A549 (cell line): ENCODE data around the gene UNC5CL.
"Not testable (repeated sequence)": the region's sequence is repeated elsewhere in the genome, so short reads cannot be mapped to it uniquely, and the experiment has no call there.

Experiments
- CEBPB ChIP-seq, 2 experiments: fragments of >200 bp in 1 of 2; sonication (Bioruptor Twin) in 1 of 2; formaldehyde crosslinking in 1 of 2; IDR thresholded peaks; 2 replicates each; pipeline ENCODE4 v1.6.1; 2012 to 2016
- CTCF ChIP-seq: fragments of >200 bp; sonication (Bioruptor Twin); formaldehyde crosslinking; IDR thresholded peaks from 3 replicates; pipeline ENCODE4 v1.5.1; 2016
- EP300 ChIP-seq, 2 experiments: fragments of >200 bp; sonication (Bioruptor Twin); formaldehyde crosslinking; IDR thresholded peaks; 2 replicates in 1 of 2; 3 replicates in 1 of 2; pipeline ENCODE4 v1.6.1; 2016 to 2017
- HDAC2 ChIP-seq: fragments of 200-600 bp; sonication (generic); IDR thresholded peaks from 2 replicates; pipeline ENCODE4 v1.6.1; 2016
- JUN ChIP-seq, 2 experiments: fragments of >200 bp; sonication (Bioruptor Twin); formaldehyde crosslinking; IDR thresholded peaks; 2 replicates in 1 of 2; 3 replicates in 1 of 2; pipeline ENCODE4 v1.6.1; 2016 to 2017
- JUNB ChIP-seq: fragments of >200 bp; sonication (Bioruptor Twin); formaldehyde crosslinking; IDR thresholded peaks from 2 replicates; pipeline ENCODE4 v1.6.1; 2016
- KDM5A ChIP-seq: fragments of 200-600 bp; sonication (generic); IDR thresholded peaks from 2 replicates; pipeline ENCODE4 v1.6.1; 2016; ENCODE audit warnings: antibody characterized with exemption, mild to moderate bottlenecking
- MAX ChIP-seq: IDR thresholded peaks from 2 replicates; pipeline ENCODE4 v1.6.1; 2012
- MAZ ChIP-seq: fragments of 150-350 bp; IDR thresholded peaks from 2 replicates; pipeline ENCODE4 v1.6.1; 2014; ENCODE audit warnings: antibody characterized with exemption, low read depth, low read length, borderline replicate concordance
- MYC ChIP-seq: IDR thresholded peaks from 2 replicates; pipeline ENCODE4 v1.6.1; 2012; ENCODE audit warnings: mild to moderate bottlenecking, inconsistent platforms, low read length, improper control_type of control experiment, borderline replicate concordance
- PBX3 ChIP-seq: IDR thresholded peaks from 2 replicates; pipeline ENCODE4 v1.6.1; 2012
- POLR2A ChIP-seq: IDR thresholded peaks from 2 replicates; pipeline ENCODE4 v1.6.1; 2012; ENCODE audit warnings: mild to moderate bottlenecking, low read length
- RAD21 ChIP-seq, 2 experiments: fragments of >200 bp in 1 of 2; sonication (Bioruptor Twin) in 1 of 2; formaldehyde crosslinking in 1 of 2; IDR thresholded peaks in 1 of 2; conservative IDR thresholded peaks in 1 of 2; 2 replicates in 1 of 2; 3 replicates in 1 of 2; pipeline ENCODE4 v1.6.1; 2012 to 2018; ENCODE audit warnings: inconsistent platforms in 1 of 2
- SMC3 ChIP-seq: fragments of >200 bp; sonication (Bioruptor Twin); formaldehyde crosslinking; IDR thresholded peaks from 3 replicates; pipeline ENCODE4 v1.6.1; 2018; ENCODE audit warnings: inconsistent platforms

- not testable (repeated sequence) for TF ChIP-seq EP300 (IDR thresholded peaks at IDR 0.05); POLR2A; CTCF; MAZ; RAD21 (conservative IDR thresholded peaks at IDR 0.05 in 1 of 2, IDR thresholded peaks at IDR 0.05 in 1 of 2); MYC; JUNB; JUN (IDR thresholded peaks at IDR 0.05); MAX; HDAC2; PBX3; SMC3; KDM5A; CEBPB (IDR thresholded peaks at IDR 0.05)
Measured at GRCh38 chr6:41006980-41007379, 32.0 kb downstream of the UNC5CL start.
